Amygdala (tissue), 56 donors: ENCODE measurements around the gene ABHD17A.

Experiments used
- DNase-seq, 56 donors: peaks; one replicate each; lab custom pipeline; 2025; lab: John Stamatoyannopoulos, UW

The ABHD17A gene

GRCh38 chr19:1865172-1866010 is 19.9 kb downstream of the ABHD17A start:
- DNase-seq: no peak

GRCh38 chr19:1864480-1865171 is 20.7 kb downstream of the ABHD17A start:
- DNase-seq: peak in 33 of 56 donors; percentile 9 to 72 (median 45)

- DNase-seq: peak; percentile 46 to 97 (median 82)
Measured at GRCh38 chr19:1863638-1864479, 21.4 kb downstream of the ABHD17A start.

- no peak for DNase-seq
Measured at GRCh38 chr19:1863328-1863637, 22.0 kb downstream of the ABHD17A start, which contains the start of gene KLF16. Gene KLF16 (minus strand): TSS chr19:1863579. CDS start chr19:1863497, 82 bp downstream.

- peak in 4 of 56 donors; percentile 13 to 35 (median 32) for DNase-seq
Measured at GRCh38 chr19:1862424-1863327, 22.6 kb downstream of the ABHD17A start.

GRCh38 chr19:1862068-1862423 is 23.2 kb downstream of the ABHD17A start:
- DNase-seq: no peak

GRCh38 chr19:1861599-1862031 is 23.7 kb downstream of the ABHD17A start:
- no peak for DNase-seq

- no peak for DNase-seq
Measured at GRCh38 chr19:1860821-1861598, 24.3 kb downstream of the ABHD17A start.

GRCh38 chr19:1860042-1860775 is 25.1 kb downstream of the ABHD17A start:
- DNase-seq: peak in 43 of 56 donors; percentile 15 to 70 (median 54)

- DNase-seq: no peak
Measured at GRCh38 chr19:1859331-1859781, 25.9 kb downstream of the ABHD17A start.

- no peak for DNase-seq
Measured at GRCh38 chr19:1858412-1859081, 26.7 kb downstream of the ABHD17A start.

GRCh38 chr19:1857648-1858326 is 27.5 kb downstream of the ABHD17A start:
- DNase-seq: peak in 2 of 56 donors; percentile 17 to 21

- peak in 27 of 56 donors; percentile 7 to 73 (median 39) for DNase-seq
Measured at GRCh38 chr19:1856698-1857603, 28.3 kb downstream of the ABHD17A start.

- DNase-seq: peak in 1 of 56 donors; percentile 41
Measured at GRCh38 chr19:1856345-1856697, 29.0 kb downstream of the ABHD17A start.

GRCh38 chr19:1855828-1856255 is 29.5 kb downstream of the ABHD17A start:
- DNase-seq: no peak
